ENCODE measurements around the gene MUC2.

MUC2 gene

DNA sequence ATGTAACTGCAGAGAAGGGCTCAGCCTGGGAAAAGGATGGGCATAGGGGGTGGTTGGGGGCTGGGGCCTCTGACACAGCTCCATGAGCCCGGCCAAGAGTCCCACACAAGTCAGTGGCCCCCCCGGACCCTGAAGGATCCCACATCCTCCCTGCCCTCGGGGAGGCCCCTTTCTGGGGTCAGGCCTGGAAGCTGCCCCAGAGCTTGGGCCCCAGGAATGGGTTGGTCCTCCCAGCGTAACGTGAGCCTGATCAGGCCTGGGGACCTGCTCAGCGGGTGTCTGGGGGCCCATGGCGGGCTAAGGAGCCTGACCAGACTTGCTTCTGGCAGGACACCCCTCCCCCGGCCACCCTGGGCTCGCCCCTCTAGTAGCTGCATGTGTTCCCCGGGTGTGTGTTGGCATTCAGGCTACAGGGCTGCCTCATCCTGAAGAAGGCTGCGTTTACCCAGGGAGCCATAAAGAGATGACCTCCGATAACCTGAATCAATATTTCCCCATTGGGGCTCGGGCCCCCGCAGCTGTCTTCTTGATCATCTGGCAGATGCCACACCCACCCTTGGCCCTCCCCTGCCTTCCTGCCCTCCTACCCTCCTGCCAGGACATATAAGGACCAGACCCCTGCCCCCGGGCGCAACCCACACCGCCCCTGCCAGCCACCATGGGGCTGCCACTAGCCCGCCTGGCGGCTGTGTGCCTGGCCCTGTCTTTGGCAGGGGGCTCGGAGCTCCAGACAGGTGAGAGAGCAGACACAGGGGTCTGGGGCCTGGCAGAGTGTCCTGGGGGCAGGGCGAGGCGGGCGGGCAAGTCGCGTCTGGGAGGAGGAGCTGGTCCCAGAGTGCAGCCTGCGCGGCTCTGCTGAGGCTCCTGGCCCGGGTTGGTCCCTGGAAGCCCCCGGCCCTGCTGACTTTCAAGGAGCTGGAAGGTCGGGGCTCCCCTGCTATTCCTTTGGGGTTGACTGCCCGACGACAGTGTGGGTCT is at the start of gene MUC2:
MUC2 (plus strand) TSS at position 631 of the 978 bp plus-strand sequence.
- no peak for DNase-seq

- DNase-seq, result no peak
Observed at GRCh38 chr11:1025410-1026162, 49.1 kb upstream of the MUC2 start.

- DNase-seq, result no peak
Observed at GRCh38 chr11:1026163-1026450, 48.6 kb upstream of the MUC2 start.

DNA sequence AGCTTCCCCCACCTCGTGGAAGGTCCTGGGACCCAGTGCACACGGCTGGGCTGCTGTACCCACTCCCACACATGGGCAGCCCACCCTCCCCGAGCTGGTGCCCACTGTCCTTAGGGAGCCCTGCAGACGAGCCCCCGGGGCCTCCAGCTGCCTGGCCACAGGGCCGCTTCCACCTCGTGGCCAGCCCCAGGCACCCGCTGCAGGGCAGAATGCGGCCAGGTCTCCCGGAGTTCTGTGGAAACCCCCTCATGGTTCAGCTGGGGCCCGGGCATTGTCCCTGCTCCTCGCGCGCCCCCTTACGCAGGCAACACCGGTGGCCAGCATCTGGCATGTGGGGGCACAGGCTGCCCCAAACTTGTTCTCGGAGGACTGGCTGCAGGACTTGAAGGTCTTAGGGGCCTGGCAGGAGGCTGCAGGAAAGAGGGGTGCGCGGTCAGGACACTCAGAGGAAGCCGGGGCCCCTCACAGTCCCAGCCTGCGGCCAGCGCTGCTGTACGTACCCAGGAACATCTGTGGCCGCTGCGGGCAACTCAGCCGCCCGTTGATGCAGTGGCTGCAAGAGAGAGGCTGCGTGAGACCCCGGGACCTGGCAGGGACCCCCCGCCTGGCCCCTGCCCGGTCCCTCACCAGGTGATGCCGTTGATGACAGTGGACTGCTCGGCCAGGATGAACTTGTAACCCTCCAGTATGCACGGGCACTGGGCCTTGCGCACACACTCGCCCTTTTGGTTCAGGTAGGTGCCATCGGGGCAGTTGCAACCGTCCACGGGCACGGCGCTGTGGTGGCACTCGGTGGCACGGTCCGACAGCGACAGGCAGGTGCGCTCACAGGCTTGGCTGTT is 47.8 kb upstream of the MUC2 start:
- DNase-seq, result no peak

- DNase-seq, result no peak
Observed at GRCh38 chr11:1027483-1028290, 47.0 kb upstream of the MUC2 start.

- DNase-seq, result no peak
Observed at GRCh38 chr11:1028291-1028540, 46.5 kb upstream of the MUC2 start.

GRCh38 chr11:1028616-1029015 is 46.1 kb upstream of the MUC2 start:
- no peak for DNase-seq

- DNase-seq, result no peak
Observed at GRCh38 chr11:1029051-1029450, 45.6 kb upstream of the MUC2 start.

GRCh38 chr11:1029654-1030053 is 45.0 kb upstream of the MUC2 start:
- DNase-seq, result no peak

DNA sequence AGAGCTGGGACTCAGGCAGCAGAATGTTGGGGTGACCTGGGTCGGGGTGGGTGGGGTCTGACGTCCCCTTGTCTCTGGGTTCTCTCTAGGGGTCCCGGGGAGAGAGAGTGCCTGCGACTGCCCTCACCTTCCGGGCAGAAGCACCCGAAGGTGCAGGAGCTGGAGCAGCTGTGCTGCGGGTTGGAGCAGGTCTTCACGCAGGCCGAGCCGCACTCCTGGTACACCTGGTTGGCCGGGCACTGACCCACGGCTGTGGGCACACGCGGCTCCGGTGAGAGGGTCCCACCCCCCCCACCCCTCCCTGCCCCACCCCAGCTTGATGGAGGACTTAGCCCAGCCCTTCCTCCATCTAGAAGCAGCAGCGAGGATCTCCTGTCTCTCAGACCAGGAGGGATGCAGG is 44.6 kb upstream of the MUC2 start:
- no peak for DNase-seq

DNA sequence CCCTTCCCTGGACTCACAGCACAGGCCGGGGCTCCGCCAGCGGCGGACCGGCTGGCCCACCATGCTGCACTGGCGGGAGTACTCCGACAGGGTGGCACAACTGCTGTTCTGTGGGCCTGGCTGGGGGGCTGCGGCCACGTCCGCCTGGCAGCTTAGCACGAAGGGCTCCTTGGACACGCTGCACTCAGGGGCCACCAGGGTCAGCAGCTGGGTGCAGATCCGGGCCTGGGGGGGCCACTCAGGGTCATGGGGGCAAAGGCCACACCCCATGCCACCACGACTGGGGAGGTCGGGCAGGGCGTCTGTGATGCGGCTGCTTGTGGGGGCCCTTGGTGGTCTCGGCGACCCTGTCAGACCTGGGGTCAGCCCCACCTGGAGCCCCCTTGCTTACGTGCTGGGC is 44.1 kb upstream of the MUC2 start:
- no peak for DNase-seq

- DNase-seq, result no peak
Observed at GRCh38 chr11:1031121-1031899, 43.4 kb upstream of the MUC2 start.

GRCh38 chr11:1032310-1032891 is 42.3 kb upstream of the MUC2 start:
- DNase-seq, result no peak

GRCh38 chr11:1033016-1033798 is 41.5 kb upstream of the MUC2 start:
- no peak for DNase-seq

DNA sequence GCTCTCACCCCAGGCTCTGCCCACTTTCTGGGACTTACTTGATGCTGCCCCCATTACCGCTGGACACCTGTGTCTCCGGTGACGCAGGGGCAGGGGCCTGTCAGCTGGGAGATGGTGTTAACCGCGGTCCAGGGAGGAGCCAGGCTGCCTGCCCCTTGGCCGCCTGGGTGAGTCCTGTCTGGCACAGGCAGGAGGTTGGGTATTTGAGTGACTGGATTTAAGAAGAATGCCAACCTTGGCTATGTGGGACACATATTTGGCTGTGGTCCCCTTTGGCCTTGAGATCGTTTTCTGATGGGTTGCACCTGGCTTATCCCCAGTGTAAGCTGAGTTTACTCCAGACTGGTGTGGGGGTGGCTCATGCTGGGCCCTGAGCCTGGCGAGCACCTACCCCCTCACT is 40.7 kb upstream of the MUC2 start:
- no peak for DNase-seq

DNA sequence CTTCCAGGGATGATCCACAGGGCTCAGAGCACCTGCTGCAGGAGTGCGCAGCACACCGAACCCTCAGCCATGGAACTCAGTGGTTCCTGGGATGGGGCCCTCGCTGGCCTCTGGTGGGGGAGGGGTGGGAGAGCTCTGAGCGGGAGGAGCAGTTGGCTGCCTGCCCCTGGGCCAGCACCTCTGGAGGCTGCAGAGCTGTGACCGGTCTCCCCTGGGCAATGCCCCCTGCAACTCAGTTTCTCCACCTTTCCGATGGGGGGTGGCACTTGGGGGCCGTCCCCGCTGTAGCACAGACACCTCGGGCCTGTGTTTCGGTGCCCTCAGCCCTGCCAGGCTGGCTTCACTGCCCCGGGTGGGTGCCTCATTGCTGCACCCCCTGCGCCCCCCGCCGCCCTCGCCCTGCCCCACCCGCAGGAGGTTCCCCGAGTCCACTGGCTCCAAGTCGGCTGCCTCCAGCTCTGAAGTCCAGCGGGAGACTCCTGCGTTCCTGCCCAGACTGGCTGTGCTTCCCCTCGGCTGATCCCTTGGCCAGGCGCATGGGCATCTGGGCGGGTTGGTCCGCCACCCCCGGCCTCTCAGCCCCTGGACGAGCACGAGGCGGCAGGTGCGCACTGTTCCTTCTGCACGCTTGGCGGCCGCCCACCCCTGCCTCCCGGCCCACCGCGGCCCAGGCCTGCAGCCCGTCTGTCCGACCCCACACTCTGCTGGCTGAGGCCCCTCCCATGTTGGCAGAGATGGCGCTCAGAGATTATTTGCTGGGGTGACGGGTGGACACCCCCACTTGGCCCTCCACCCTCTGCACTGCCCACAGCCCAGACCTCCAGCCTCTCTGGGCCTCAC is 40.0 kb upstream of the MUC2 start:
- DNase-seq, result no peak

DNA sequence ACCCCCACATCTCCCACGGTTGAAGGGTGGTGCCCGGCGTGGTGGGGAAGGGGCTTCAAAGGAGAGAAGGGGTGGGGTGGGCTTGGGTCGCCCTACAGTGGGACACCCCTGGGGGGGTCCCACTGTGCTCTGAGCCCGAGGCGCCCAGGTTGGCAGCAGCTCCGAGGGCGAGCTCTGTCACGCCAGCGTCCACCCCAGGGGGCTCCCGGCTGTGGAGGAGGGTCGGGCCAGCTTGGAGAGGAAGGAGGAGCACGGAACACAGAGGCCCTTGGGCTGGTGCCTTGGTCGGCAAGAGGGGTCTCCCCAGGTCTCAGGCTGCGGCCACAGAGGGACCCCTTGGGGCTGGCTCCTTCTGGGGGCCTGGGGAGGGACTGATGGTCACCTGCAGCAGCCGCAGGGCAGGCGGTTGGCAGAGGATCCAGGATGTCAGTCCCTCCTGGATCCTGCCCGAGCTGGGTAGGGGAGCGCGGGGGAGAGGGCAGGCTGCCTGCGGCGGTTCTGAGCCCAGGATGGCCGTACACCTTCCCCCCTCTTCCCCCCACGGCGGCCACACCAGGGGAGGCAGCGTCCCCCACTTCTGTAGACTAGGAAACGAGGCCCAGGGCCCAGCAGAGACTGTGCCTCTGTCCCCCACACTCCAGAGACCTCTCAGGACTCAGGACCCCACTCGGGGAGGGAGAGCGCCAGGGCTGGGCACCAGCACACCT is 38.9 kb upstream of the MUC2 start:
- DNase-seq, result no peak

GRCh38 chr11:1036303-1036923 is 38.3 kb upstream of the MUC2 start, which contains the start of gene MUC6:
Gene MUC6, minus strand, starts transcription at chr11:1036718. Its CDS starts 63 bp downstream, at chr11:1036655.
- no peak for DNase-seq

Data from activated T-cell treated with anti-CD3 and anti-CD28 coated beads, Interleukin-2, amount 50 U/mL, for 48 hours (primary cell).